HL-60 (cell line): ENCODE measurements around the gene TDRD9.

Source experiments
- DNase-seq, 2 experiments: peaks; one replicate each; pipeline ENCODE4 v3.0.0-alpha.2; 2010 to 2020; ENCODE audit warnings: low read depth in 1 of 2, low spot score in 1 of 2
- H3K27ac ChIP-seq: fragments of 250-450 bp; sonication (Bioruptor Pico); replicated peaks from 2 replicates; pipeline ENCODE4 v1.5.1; 2020; ENCODE audit warnings: mild to moderate bottlenecking, moderate library complexity
- H3K27me3 ChIP-seq: fragments of 250-450 bp; sonication (Bioruptor Pico); 2 replicates; pipeline ENCODE4 v1.5.1; 2021; ENCODE audit warnings: mild to moderate bottlenecking, moderate library complexity; ENCODE audit not compliant: insufficient read depth, poor library complexity, severe bottlenecking
- H3K4me3 ChIP-seq: replicated peaks from 2 replicates; pipeline ENCODE4 v1.5.1; 2011; ENCODE audit warnings: mild to moderate bottlenecking, control low read depth, low read length; ENCODE audit not compliant: insufficient read depth
- GABPA ChIP-seq: IDR thresholded peaks from 2 replicates; pipeline ENCODE4 v1.6.1; 2012; ENCODE audit warnings: low read depth
- POLR2AphosphoS5 ChIP-seq: IDR thresholded peaks from 2 replicates; pipeline ENCODE4 v1.6.1; 2012; ENCODE audit warnings: low read depth
- SPI1 ChIP-seq: IDR thresholded peaks from 2 replicates; pipeline ENCODE4 v1.6.1; 2012; ENCODE audit warnings: low read depth, mild to moderate bottlenecking, borderline replicate concordance
- TF ChIP-seq, protein P1 (sequence below): IDR thresholded peaks from 2 replicates; pipeline ENCODE4 v1.6.1; 2012; ENCODE audit warnings: low read depth; ENCODE audit not compliant: insufficient replicate concordance
- TF ChIP-seq, protein P2 (sequence below): IDR thresholded peaks from one replicate; pipeline ENCODE4 v1.5.1; 2011; ENCODE audit warnings: low read length, control low read depth, inconsistent platforms; ENCODE audit not compliant: insufficient read depth

Gene TDRD9

DNA sequence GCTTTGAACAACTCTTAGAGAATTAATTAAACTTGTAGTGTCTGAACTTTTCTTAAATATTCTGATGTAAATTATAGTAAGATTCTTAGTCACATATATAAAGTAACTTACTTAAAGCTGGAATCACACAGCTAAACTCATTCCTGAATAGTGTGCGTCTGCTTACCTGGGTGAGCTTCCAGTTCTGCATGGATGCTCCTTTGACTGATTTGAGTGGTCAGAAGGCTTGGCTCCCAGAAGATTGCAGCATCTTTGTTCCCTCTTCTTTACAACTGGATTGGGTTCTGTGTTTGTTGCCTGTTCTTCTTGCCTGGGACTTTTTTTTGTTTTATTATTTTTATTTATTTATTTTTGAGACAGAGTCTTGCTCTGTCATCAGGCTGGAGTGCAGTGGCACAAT lies 90.8 kb downstream of the TDRD9 start:
- no peak overlapping the region for H3K4me3 ChIP-seq
- no peak overlapping the region for H3K27ac ChIP-seq
- TF ChIP-seq SPI1 = no peak
- TF ChIP-seq, protein P1, sequence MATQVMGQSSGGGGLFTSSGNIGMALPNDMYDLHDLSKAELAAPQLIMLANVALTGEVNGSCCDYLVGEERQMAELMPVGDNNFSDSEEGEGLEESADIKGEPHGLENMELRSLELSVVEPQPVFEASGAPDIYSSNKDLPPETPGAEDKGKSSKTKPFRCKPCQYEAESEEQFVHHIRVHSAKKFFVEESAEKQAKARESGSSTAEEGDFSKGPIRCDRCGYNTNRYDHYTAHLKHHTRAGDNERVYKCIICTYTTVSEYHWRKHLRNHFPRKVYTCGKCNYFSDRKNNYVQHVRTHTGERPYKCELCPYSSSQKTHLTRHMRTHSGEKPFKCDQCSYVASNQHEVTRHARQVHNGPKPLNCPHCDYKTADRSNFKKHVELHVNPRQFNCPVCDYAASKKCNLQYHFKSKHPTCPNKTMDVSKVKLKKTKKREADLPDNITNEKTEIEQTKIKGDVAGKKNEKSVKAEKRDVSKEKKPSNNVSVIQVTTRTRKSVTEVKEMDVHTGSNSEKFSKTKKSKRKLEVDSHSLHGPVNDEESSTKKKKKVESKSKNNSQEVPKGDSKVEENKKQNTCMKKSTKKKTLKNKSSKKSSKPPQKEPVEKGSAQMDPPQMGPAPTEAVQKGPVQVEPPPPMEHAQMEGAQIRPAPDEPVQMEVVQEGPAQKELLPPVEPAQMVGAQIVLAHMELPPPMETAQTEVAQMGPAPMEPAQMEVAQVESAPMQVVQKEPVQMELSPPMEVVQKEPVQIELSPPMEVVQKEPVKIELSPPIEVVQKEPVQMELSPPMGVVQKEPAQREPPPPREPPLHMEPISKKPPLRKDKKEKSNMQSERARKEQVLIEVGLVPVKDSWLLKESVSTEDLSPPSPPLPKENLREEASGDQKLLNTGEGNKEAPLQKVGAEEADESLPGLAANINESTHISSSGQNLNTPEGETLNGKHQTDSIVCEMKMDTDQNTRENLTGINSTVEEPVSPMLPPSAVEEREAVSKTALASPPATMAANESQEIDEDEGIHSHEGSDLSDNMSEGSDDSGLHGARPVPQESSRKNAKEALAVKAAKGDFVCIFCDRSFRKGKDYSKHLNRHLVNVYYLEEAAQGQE = no peak
- no peak for TF ChIP-seq POLR2AphosphoS5
- TF ChIP-seq, protein P2, sequence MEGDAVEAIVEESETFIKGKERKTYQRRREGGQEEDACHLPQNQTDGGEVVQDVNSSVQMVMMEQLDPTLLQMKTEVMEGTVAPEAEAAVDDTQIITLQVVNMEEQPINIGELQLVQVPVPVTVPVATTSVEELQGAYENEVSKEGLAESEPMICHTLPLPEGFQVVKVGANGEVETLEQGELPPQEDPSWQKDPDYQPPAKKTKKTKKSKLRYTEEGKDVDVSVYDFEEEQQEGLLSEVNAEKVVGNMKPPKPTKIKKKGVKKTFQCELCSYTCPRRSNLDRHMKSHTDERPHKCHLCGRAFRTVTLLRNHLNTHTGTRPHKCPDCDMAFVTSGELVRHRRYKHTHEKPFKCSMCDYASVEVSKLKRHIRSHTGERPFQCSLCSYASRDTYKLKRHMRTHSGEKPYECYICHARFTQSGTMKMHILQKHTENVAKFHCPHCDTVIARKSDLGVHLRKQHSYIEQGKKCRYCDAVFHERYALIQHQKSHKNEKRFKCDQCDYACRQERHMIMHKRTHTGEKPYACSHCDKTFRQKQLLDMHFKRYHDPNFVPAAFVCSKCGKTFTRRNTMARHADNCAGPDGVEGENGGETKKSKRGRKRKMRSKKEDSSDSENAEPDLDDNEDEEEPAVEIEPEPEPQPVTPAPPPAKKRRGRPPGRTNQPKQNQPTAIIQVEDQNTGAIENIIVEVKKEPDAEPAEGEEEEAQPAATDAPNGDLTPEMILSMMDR = no peak
- no peak for TF ChIP-seq GABPA

DNA sequence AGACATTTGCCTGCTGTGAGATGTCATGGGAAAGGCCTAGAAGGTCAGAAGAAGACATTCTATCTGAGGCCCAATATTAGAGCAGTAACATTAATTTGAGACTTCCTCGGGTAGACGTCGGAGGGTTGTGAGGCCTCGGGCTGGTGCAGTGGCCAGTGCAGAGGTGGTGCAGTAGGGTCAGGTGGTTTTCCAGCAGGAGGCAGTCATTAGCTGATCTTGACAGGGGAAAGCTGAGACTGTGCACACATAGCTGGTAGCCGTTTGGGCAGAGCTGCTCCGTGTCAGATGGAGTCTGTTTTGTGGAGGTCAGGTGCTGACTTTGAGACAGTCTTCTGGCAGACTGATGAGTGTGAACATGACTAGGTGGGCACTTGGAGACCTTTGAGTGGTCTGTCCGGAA lies 91.5 kb downstream of the TDRD9 start:
- H3K4me3 ChIP-seq = no peak overlapping the region
- no peak for DNase-seq
- no peak overlapping the region for H3K27ac ChIP-seq
- TF ChIP-seq, protein P2 = no peak
- TF ChIP-seq GABPA (no peak), SPI1 (no peak), POLR2AphosphoS5 (no peak)
- TF ChIP-seq, protein P1 = no peak
- peaks cover 6% of the 10 kb centered on the region for H3K27me3 ChIP-seq

More for the DNA sequence above, 90.8 kb downstream of the TDRD9 start:
- peaks cover 6% of the 10 kb centered on the region for H3K27me3 ChIP-seq
- no peak for DNase-seq

DNA sequence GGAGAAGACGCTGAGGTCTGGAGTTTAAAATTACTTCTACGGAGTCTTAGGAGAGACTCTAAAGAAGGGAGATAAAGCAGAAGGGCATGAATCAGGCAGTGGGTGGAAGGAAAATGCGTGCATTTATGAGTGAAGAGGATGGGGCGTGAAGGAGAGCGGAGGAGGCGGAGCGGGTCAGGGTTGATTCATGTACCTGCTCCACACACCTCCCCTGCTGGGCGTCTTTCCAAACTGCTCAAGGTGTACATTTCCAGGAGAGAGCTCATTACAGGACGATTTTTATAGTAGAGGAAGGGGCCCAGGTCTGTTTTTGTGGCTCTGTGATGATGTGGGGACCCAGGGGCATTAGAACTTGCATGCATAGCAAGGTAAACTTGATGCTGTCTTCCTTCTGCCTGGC lies 92.2 kb downstream of the TDRD9 start:
- peaks cover 6% of the 10 kb centered on the region for H3K27me3 ChIP-seq
- TF ChIP-seq SPI1 (no peak), POLR2AphosphoS5 (no peak), GABPA (no peak)
- TF ChIP-seq, protein P1 = no peak
- TF ChIP-seq, protein P2 = no peak
- H3K4me3 ChIP-seq = no peak overlapping the region
- no peak overlapping the region for H3K27ac ChIP-seq
- DNase-seq = no peak
